Muscle of arm (tissue), 12 donors: Measurements from ENCODE around the gene NEDD1. TPM values are rescaled to one million over a fixed set of nuclear protein-coding genes. Genes with fewer than 3 reads are reported as not detected.

Source experiments
- DNase-seq: peaks from one replicate; pipeline ENCODE4 v3.0.0-alpha.2; 2013
- polyA plus RNA-seq, 12 donors: library from polyadenylated mRNA; unstranded; fragments of 120-200 nt; gene quantifications; one replicate each; pipeline ENCODE4 v1.2.1, GENCODE V29; 2013; ENCODE audit not compliant: insufficient read length in 12 of 12

Gene NEDD1
- polyA plus RNA-seq, 12 donors: 12.2 to 32.0 (median 25.3) TPM; not detected in 1

- DNase-seq: no peak
Observed at GRCh38 chr12:96890331-96890730, 16.7 kb upstream of the NEDD1 start.

- DNase-seq: no peak
Observed at GRCh38 chr12:96892104-96892503, 15.0 kb upstream of the NEDD1 start.

GRCh38 chr12:96897421-96897820 is 9.6 kb upstream of the NEDD1 start:
- DNase-seq: no peak

- DNase-seq: no peak
Observed at GRCh38 chr12:96901175-96901574, 5.9 kb upstream of the NEDD1 start.

GRCh38 chr12:96902076-96902475 is 5.0 kb upstream of the NEDD1 start:
- no peak for DNase-seq

- DNase-seq: no peak
Observed at GRCh38 chr12:96906498-96906848, 584 bp upstream of the NEDD1 start.

- peak; percentile 48 for DNase-seq
Observed at GRCh38 chr12:96907671-96908422, 790 bp downstream of the NEDD1 start.

GRCh38 chr12:96908423-96908675 is 1.3 kb downstream of the NEDD1 start:
- DNase-seq: no peak

- DNase-seq: no peak
Observed at GRCh38 chr12:96912261-96912660, 5.2 kb downstream of the NEDD1 start.

- DNase-seq: no peak
Observed at GRCh38 chr12:96912943-96913342, 5.9 kb downstream of the NEDD1 start.

GRCh38 chr12:96919510-96920210 is 12.6 kb downstream of the NEDD1 start:
- no peak for DNase-seq

- DNase-seq: no peak
Observed at GRCh38 chr12:96948782-96949181, 41.7 kb downstream of the NEDD1 start.

- no peak for DNase-seq
Observed at GRCh38 chr12:96979532-96979931, 72.5 kb downstream of the NEDD1 start.

- peak; percentile 24 for DNase-seq
Observed at GRCh38 chr12:96980991-96981414, 73.9 kb downstream of the NEDD1 start.

GRCh38 chr12:96981911-96982310 is 74.9 kb downstream of the NEDD1 start:
- no peak for DNase-seq

GRCh38 chr12:96982671-96983070 is 75.6 kb downstream of the NEDD1 start:
- DNase-seq: no peak

GRCh38 chr12:96985515-96986362 is 78.7 kb downstream of the NEDD1 start:
- no peak for DNase-seq

GRCh38 chr12:96986883-96987523 is 79.9 kb downstream of the NEDD1 start:
- no peak for DNase-seq

GRCh38 chr12:96988919-96989318 is 81.9 kb downstream of the NEDD1 start:
- DNase-seq: no peak

- DNase-seq: no peak
Observed at GRCh38 chr12:96989916-96990315, 82.9 kb downstream of the NEDD1 start.

- DNase-seq: no peak
Observed at GRCh38 chr12:96994900-96995299, 87.8 kb downstream of the NEDD1 start.

GRCh38 chr12:96995861-96996260 is 88.8 kb downstream of the NEDD1 start:
- no peak for DNase-seq
